Endothelial cell of umbilical vein (primary cell): Measurements from ENCODE around the gene EARS2.
"Not testable (repeated sequence)": the region's sequence is repeated elsewhere in the genome, so short reads cannot be mapped to it uniquely, and the experiment has no call there.

Source experiments
- CTCF ChIP-seq, 2 donors: IDR thresholded peaks; 1 replicate in 1 of 2; 2 replicates in 1 of 2; pipeline ENCODE4 v1.5.1; 2011; ENCODE audit warnings: low read length in 2 of 2, mild to moderate bottlenecking in 2 of 2, moderate library complexity in 2 of 2, control low read depth in 1 of 2, inconsistent platforms in 1 of 2, low read depth in 1 of 2; ENCODE audit not compliant: insufficient read depth in 1 of 2; ENCODE audit errors: extremely low read depth in 1 of 2
- POLR2A ChIP-seq: IDR thresholded peaks from 2 replicates; pipeline ENCODE4 v1.6.1; 2012; ENCODE audit warnings: low read depth, mild to moderate bottlenecking, control low read depth, low read length
- POLR2AphosphoS5 ChIP-seq: IDR thresholded peaks from 2 replicates; pipeline ENCODE4 v1.6.1; 2012; ENCODE audit warnings: low read depth, mild to moderate bottlenecking, control low read depth, low read length, moderate library complexity; ENCODE audit not compliant: insufficient read depth

GRCh38 chr16:23510915-23511270, 46.3 kb downstream of the EARS2 start:
- not testable (repeated sequence) for TF ChIP-seq CTCF (IDR thresholded peaks at IDR 0.05; ENCODE audit: extremely low read depth in 1 of 2, insufficient read depth in 1 of 2, low read depth in 1 of 2, low read length in 2 of 2); POLR2A; POLR2AphosphoS5
